ENCODE data around the gene ARHGEF4. TPM values are rescaled to one million over a fixed set of nuclear protein-coding genes. Genes with fewer than 3 reads are reported as not detected.

ARHGEF4 gene
- total RNA-seq, 1 experiment from 2014 or later: 26.6 TPM

DNA sequence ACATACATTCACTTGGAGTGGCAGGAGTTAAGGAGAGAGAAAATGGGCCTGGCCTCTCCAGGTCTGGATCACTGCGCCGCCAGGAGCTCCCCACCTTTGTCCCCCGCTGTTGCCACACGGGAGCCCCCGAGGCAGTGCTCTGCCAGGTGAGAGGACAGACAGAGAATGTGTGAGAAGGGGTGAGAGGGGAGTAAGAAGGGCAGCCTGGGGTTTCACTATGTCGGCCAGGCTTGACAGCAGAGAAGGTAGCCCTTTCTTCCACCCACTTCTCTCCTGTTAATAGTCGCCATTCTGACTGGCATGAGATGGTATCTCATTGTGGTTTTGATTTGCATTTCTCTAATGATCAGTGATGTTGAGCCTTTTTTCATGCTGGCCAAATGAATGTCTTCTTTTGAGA lies 26.2 kb upstream of the ARHGEF4 start (continued):
- no peak for TF ChIP-seq CEBPB (IDR thresholded peaks at IDR 0.05; ENCODE audit: low read depth)
- no peak for TF ChIP-seq CBX3 (IDR thresholded peaks at IDR 0.05; ENCODE audit: low read depth)
- no peak for TF ChIP-seq RAD21 (IDR thresholded peaks at IDR 0.05; ENCODE audit: low read depth)

- H3K79me2 ChIP-seq (ENCODE audit: insufficient read depth, low read length): no peaks in the 10 kb centered on the region
- H3K9me2 ChIP-seq (ENCODE audit: insufficient read depth): no peaks in the 10 kb centered on the region
- RAD21 ChIA-PET (ENCODE audit: low non-redundant PET in 1 of 2, low total read pairs in 2 of 2, uncharacterized antibody in 2 of 2, unreplicated experiment in 2 of 2): no interaction called here
- H3K4me1 ChIP-seq (ENCODE audit: control insufficient read depth in 1 of 2, insufficient read depth in 2 of 2, low read length in 2 of 2): peaks cover 5% of the 10 kb centered on the region in 2 experiments; a peak in 3 of 4 replicates
- no peaks in the 10 kb centered on the region for H3K9me3 ChIP-seq (ENCODE audit: control insufficient read depth in 1 of 2, insufficient read depth in 1 of 2, low read depth in 1 of 2, low read length in 2 of 2)
- no peak overlapping the region for H3K4me3 ChIP-seq (replicated peaks in 1 of 2; ENCODE audit: low read depth in 1 of 2, low read length in 2 of 2)
- H3K9ac ChIP-seq (ENCODE audit: low read length): no peak overlapping the region
- no TSS peak for BruUV-seq (replicated peaks)
- no peak overlapping the region for H3K4me2 ChIP-seq (ENCODE audit: low read length)
- intact Hi-C loops (cut with micrococcal nuclease): no loop called here
- no peaks in the 10 kb centered on the region for H4K20me1 ChIP-seq (ENCODE audit: insufficient read depth)
- no peaks in the 10 kb centered on the region for H3K36me3 ChIP-seq (ENCODE audit: control insufficient read depth in 1 of 2, insufficient read depth in 2 of 2, low read length in 2 of 2)
- POLR2A ChIA-PET: no interaction called here
- CTCF ChIA-PET: no interaction called here
- no peak overlapping the region for H2AFZ ChIP-seq (ENCODE audit: low read depth, low read length, poor library complexity, severe bottlenecking)
- TF ChIP-seq REST (IDR thresholded peaks at IDR 0.05; ENCODE audit: low read depth) (no peak), SRF (IDR thresholded peaks at IDR 0.05; ENCODE audit: low read depth) (no peak), JUND (IDR thresholded peaks at IDR 0.05) (no peak), FOSL1 (IDR thresholded peaks at IDR 0.05; ENCODE audit: low read depth) (no peak), POLR2AphosphoS5 (IDR thresholded peaks at IDR 0.05; ENCODE audit: low read depth, low read length) (no peak), TCF7L2 (IDR thresholded peaks at IDR 0.05; ENCODE audit: borderline replicate concordance, extremely low read depth, insufficient read depth, insufficient read length) (no peak), SP1 (IDR thresholded peaks at IDR 0.05; ENCODE audit: low read depth) (no peak), CBX3 (IDR thresholded peaks at IDR 0.05; ENCODE audit: low read depth) (no peak), ZFX (IDR thresholded peaks at IDR 0.05) (no peak), POLR2A (IDR thresholded peaks at IDR 0.05; ENCODE audit: borderline replicate concordance, extremely low read depth, insufficient read depth, insufficient read length) (no peak), CTCF (IDR thresholded peaks at IDR 0.05 in 2 of 3, conservative IDR thresholded peaks at IDR 0.05 in 1 of 3; ENCODE audit: borderline replicate concordance in 1 of 3, insufficient read depth in 1 of 3, low read depth in 2 of 3, low read length in 2 of 3) (no peak), ZBTB33 (IDR thresholded peaks at IDR 0.05; ENCODE audit: extremely low read depth, insufficient replicate concordance, low read length) (no peak), ELF1 (IDR thresholded peaks at IDR 0.05; ENCODE audit: borderline replicate concordance, low read depth) (no peak)
- TF ChIP-seq, protein P1, sequence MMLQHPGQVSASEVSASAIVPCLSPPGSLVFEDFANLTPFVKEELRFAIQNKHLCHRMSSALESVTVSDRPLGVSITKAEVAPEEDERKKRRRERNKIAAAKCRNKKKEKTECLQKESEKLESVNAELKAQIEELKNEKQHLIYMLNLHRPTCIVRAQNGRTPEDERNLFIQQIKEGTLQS (IDR thresholded peaks at IDR 0.05): no peak
- no peaks in the 10 kb centered on the region for H3K27me3 ChIP-seq (ENCODE audit: insufficient read depth, low read length)
- DNase-seq (ENCODE audit: low read depth, low spot score) (no peak), ATAC-seq (no peak)
- no peak overlapping the region for H3K27ac ChIP-seq (ENCODE audit: low read depth, low read length)
These were observed 23.0 kb upstream of the ARHGEF4 start for GRCh38 chr2:130813722-130814121.

All from HCT116 (cell line).